A549 (cell line): Measurements from ENCODE around the gene ZDHHC17. TPM values are rescaled to one million over a fixed set of nuclear protein-coding genes. Genes with fewer than 3 reads are reported as not detected.

Experiments
- ATAC-seq, 2 experiments: fragments of 200-7000 bp in 1 of 2; fragments of >200 bp in 1 of 2; cut with Nextera tagmentation in 1 of 2; cut with Tn5 transposase in 1 of 2; 3 replicates each; pipeline versions ENCODE4 v1.8.0 to v1.9.1; 2018 to 2020; ENCODE audit warnings: mild to moderate bottlenecking in 1 of 2, moderate library complexity in 1 of 2
- CTCF ChIA-PET: fragments of 300-600 bp; sonication (Branson Sonifier 250); formaldehyde crosslinking; extraction: SDS; loops from one replicate; lab custom pipeline; 2021; ENCODE audit warnings: antibody characterized with exemption, inconsistent platforms; lab: Yijun Ruan, JAX
- POLR2A ChIA-PET: fragments of 350-600 bp; formaldehyde crosslinking; extraction: SDS; loops from one replicate; lab custom pipeline; 2021; ENCODE audit warnings: antibody characterized with exemption, inconsistent platforms; lab: Yijun Ruan, JAX
- DNase-seq, 2 experiments: peaks; one replicate each; pipeline versions ENCODE4 v3.0.0 to v3.0.0-alpha.2; 2011 to 2016; ENCODE audit warnings: low read depth in 1 of 2, low spot score in 1 of 2
- FAIRE-seq: peaks from 2 replicates; lab custom pipeline; 2011; peaks lifted over from hg19 to GRCh38; lab: Jason Lieb, UNC
- H3K27ac ChIP-seq, 2 experiments: fragments of >200 bp; sonication (Bioruptor Twin); formaldehyde crosslinking; 3 replicates each; pipeline ENCODE4 v1.5.1; 2016 to 2017
- H3K4me1 ChIP-seq: fragments of >200 bp; sonication (Bioruptor Twin); formaldehyde crosslinking; 3 replicates; pipeline ENCODE4 v1.6.1; 2016
- H3K4me2 ChIP-seq: fragments of >200 bp; sonication (Bioruptor Twin); formaldehyde crosslinking; 3 replicates; pipeline ENCODE4 v1.6.1; 2016
- H3K4me3 ChIP-seq: fragments of >200 bp; sonication (Bioruptor Twin); formaldehyde crosslinking; 3 replicates; pipeline ENCODE4 v1.5.1; 2016
- H3K9me3 ChIP-seq: fragments of >200 bp; sonication (Bioruptor Twin); formaldehyde crosslinking; 3 replicates; pipeline ENCODE4 v1.6.1; 2016
- ATOH8 ChIP-seq: fragments of 250-450 bp; sonication (Bioruptor Pico); IDR thresholded peaks from 2 replicates; pipeline ENCODE4 v1.5.0; 2020; ENCODE audit warnings: low read depth, mild to moderate bottlenecking, moderate library complexity
- BHLHE40 ChIP-seq: IDR thresholded peaks from 2 replicates; pipeline ENCODE4 v1.6.1; 2012; ENCODE audit warnings: low read depth, low read length, inconsistent platforms
- CEBPB ChIP-seq, 2 experiments: fragments of >200 bp in 1 of 2; sonication (Bioruptor Twin) in 1 of 2; formaldehyde crosslinking in 1 of 2; IDR thresholded peaks; 2 replicates each; pipeline ENCODE4 v1.6.1; 2012 to 2016
- EHF ChIP-seq: fragments of 250-450 bp; sonication (Bioruptor Pico); IDR thresholded peaks from 2 replicates; pipeline ENCODE4 v1.5.0; 2020; ENCODE audit warnings: mild to moderate bottlenecking
- EHMT2 ChIP-seq: fragments of 200-600 bp; sonication (generic); IDR thresholded peaks from 2 replicates; pipeline ENCODE4 v1.6.1; 2016; ENCODE audit warnings: antibody characterized with exemption, low read depth, mild to moderate bottlenecking, moderate library complexity
- GATA3 ChIP-seq: IDR thresholded peaks from 2 replicates; pipeline ENCODE4 v1.6.1; 2012; ENCODE audit warnings: borderline replicate concordance
- HOXA7 ChIP-seq: fragments of 250-450 bp; sonication (Bioruptor Pico); IDR thresholded peaks from 2 replicates; pipeline ENCODE4 v1.5.0; 2020; ENCODE audit warnings: mild to moderate bottlenecking, moderate library complexity
- JUN ChIP-seq, 2 experiments: fragments of >200 bp; sonication (Bioruptor Twin); formaldehyde crosslinking; IDR thresholded peaks; 2 replicates in 1 of 2; 3 replicates in 1 of 2; pipeline ENCODE4 v1.6.1; 2016 to 2017
- MAZ ChIP-seq: fragments of 150-350 bp; IDR thresholded peaks from 2 replicates; pipeline ENCODE4 v1.6.1; 2014; ENCODE audit warnings: antibody characterized with exemption, low read depth, low read length, borderline replicate concordance
- MYC ChIP-seq: IDR thresholded peaks from 2 replicates; pipeline ENCODE4 v1.6.1; 2012; ENCODE audit warnings: mild to moderate bottlenecking, inconsistent platforms, low read length, improper control_type of control experiment, borderline replicate concordance
- NFE2L2 ChIP-seq: fragments of 150-350 bp; conservative IDR thresholded peaks from 2 replicates; pipeline ENCODE4 v1.6.1; 2014; ENCODE audit warnings: low read length
- POLR2AphosphoS2 ChIP-seq: conservative IDR thresholded peaks from 2 replicates; pipeline ENCODE4 v1.6.1; 2012; ENCODE audit warnings: low read length, improper control_type of control experiment, inconsistent platforms
- REST ChIP-seq: fragments of 200-600 bp; sonication (generic); IDR thresholded peaks from 2 replicates; pipeline ENCODE4 v1.6.1; 2016; ENCODE audit warnings: antibody characterized with exemption, mild to moderate bottlenecking, moderate library complexity
- USF2 ChIP-seq: fragments of 450-650 bp; IDR thresholded peaks from 2 replicates; pipeline ENCODE4 v1.6.1; 2014; ENCODE audit warnings: antibody characterized with exemption
- ZFP36 ChIP-seq: fragments of 450-650 bp; IDR thresholded peaks from 2 replicates; pipeline ENCODE4 v1.6.1; 2014; ENCODE audit warnings: borderline replicate concordance; ENCODE audit not compliant: partially characterized antibody
- WGBS: methylation state at CpG from one replicate; pipeline ENCODE4 v1.1.6; 2017; ENCODE audit errors: missing lambda C conversion rate; 5-methylcytosine and 5-hydroxymethylcytosine counted together
- polyA plus RNA-seq, 4 experiments: library from polyadenylated mRNA; depleted of rRNA in 3 of 4; stranded (reverse); fragments of >200 nt; fragmentation: RNase III in 1 of 4; extraction: RNeasy Plus Mini Kit Qiagen cat#74134 plus additional on column Dnase treatment in 1 of 4; gene quantifications; 2 replicates in 3 of 4; 3 replicates in 1 of 4; pipeline ENCODE4 v1.2.3, GENCODE V29; 2011 to 2017
- TF ChIP-seq, protein P1 (sequence below): IDR thresholded peaks from 2 replicates; pipeline ENCODE4 v1.6.1; 2012
- TF ChIP-seq, protein P2 (sequence below): fragments of >200 bp; sonication (Bioruptor Twin); formaldehyde crosslinking; IDR thresholded peaks from 2 replicates; pipeline ENCODE4 v1.6.1; 2016

Gene ZDHHC17
- polyA plus RNA-seq, 2 of the 4 experiments (the other 2 are of a cell fraction), result 28.1 to 54.8 TPM

DNA sequence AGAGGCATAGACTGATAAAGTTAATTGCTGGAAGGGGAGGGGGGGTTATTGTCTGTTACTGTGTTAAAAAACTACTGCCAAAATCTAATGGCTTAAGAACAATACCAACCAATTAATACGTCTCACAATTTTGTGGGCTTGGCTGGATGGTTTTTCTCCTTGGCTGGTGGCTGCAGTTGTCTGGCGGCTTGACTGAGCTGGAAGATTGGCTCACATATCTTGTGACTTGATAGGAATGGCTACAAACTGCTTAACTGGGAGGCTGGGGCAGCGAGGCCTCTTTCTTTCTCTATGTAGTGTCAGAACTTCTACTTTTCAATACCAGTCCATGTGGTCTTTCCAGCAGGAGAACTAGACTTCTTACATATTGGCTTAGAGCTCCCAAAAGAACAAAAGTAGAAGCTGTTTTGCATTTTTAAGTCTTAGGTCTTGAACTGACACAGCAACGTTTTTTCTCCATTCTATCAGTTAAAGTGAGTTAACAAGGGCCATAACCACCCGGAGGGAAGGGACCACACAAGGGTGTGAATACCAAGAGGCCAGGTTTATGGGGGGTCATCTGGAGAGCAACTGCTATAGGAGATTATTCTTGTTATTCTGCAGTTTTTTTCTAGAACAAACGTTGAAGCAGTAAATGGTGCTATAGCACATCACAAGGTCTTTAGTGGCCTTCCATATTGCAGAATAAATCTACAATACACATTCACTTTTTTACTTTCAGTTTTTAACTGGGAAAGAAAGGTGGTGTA lies 46.9 kb downstream of the ZDHHC17 start:
- WGBS, result 73% methylated on average over 6 of the region's 6 CpGs
- FAIRE-seq, result no peak
- ATAC-seq, result no peak
- DNase-seq, result no peak
- POLR2A ChIA-PET, result no interaction called here
- TF ChIP-seq, protein P1, sequence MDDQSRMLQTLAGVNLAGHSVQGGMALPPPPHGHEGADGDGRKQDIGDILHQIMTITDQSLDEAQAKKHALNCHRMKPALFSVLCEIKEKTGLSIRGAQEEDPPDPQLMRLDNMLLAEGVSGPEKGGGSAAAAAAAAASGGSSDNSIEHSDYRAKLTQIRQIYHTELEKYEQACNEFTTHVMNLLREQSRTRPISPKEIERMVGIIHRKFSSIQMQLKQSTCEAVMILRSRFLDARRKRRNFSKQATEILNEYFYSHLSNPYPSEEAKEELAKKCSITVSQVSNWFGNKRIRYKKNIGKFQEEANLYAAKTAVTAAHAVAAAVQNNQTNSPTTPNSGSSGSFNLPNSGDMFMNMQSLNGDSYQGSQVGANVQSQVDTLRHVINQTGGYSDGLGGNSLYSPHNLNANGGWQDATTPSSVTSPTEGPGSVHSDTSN, result no peak
- TF ChIP-seq BHLHE40, result no peak
- no peak for TF ChIP-seq CEBPB (IDR thresholded peaks at IDR 0.05)
- no peak for TF ChIP-seq POLR2AphosphoS2
- TF ChIP-seq EHMT2, result no peak
- CTCF ChIA-PET, result no interaction called here
- Histone ChIP-seq H3K27ac (no peak overlapping the region), H3K9me3 (no peaks in the 10 kb centered on the region), H3K4me3 (no peak overlapping the region), H3K4me2 (no peak overlapping the region), H3K4me1 (no peaks in the 10 kb centered on the region)

DNA sequence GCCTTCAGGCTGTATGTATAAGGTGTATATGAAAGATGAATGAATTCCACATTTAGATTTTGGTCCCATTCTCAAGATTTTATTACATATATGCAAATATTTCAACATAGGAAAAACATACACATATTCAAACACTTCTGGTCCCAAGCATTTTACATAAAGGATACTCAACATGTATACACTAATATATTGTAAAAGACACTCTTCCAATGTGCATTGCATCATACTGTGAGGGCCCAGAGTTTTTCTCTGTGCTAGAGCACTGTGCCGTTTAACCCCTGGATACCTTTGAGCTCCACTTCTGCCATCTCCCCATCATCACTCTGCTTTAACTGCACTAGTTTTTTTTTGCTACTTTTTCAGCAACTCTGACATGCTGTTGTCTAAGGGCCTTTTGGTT lies 48.1 kb downstream of the ZDHHC17 start:
- TF ChIP-seq REST (no peak), USF2 (no peak), EHF (CRISPR knock-in tag) (no peak), ATOH8 (no peak), ZFP36 (no peak), MYC (no peak), MAZ (no peak), NFE2L2 (no peak), JUN (IDR thresholded peaks at IDR 0.05) (no peak), HOXA7 (CRISPR knock-in tag) (no peak), GATA3 (no peak)
- TF ChIP-seq, protein P2, sequence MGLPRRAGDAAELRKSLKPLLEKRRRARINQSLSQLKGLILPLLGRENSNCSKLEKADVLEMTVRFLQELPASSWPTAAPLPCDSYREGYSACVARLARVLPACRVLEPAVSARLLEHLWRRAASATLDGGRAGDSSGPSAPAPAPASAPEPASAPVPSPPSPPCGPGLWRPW, result no peak
- FAIRE-seq (no peak), ATAC-seq (no peak), DNase-seq (no peak)
- ChIA-PET POLR2A (no interaction called here), CTCF (interaction anchor here (1.0 kb wide), 1 partner anchor 18 kb away, joined by 3 read pairs; no protein-coding TSS in a partner anchor)
- no peak overlapping the region for H3K4me3 ChIP-seq
- H3K4me2 ChIP-seq, result no peak overlapping the region
- 93% methylated on average over 1 of the region's 1 CpG for WGBS
- no peaks in the 10 kb centered on the region for H3K4me1 ChIP-seq
- H3K27ac ChIP-seq, result no peak overlapping the region
- H3K9me3 ChIP-seq, result no peaks in the 10 kb centered on the region
